Putamen (tissue), 1 donor: ENCODE data around the gene CRPPA.

ENCODE experiments used
- DNase-seq: peaks from one replicate; pipeline ENCODE4 v3.0.0-alpha.2; 2016; ENCODE audit warnings: low spot score

Gene CRPPA

DNA sequence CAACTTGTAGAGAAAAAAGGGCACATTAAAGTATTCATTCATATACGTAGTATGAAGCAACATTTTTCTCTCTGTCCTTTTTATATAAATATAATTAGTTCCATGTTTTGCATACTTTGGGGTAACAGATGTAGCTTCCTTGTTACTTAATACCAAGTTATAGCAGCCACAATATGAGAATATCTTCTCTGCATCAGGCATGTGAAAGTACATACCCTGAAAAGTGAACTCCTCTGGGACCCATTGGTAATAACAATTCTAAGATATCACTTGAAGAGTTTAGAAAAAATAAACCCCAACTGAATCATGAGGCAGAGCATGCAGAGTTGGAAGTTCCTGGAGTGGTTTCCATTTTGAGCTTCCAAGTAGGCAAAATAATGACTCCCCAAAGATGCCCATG lies 2.4 kb upstream of the CRPPA start:
- DNase-seq, result no peak

DNA sequence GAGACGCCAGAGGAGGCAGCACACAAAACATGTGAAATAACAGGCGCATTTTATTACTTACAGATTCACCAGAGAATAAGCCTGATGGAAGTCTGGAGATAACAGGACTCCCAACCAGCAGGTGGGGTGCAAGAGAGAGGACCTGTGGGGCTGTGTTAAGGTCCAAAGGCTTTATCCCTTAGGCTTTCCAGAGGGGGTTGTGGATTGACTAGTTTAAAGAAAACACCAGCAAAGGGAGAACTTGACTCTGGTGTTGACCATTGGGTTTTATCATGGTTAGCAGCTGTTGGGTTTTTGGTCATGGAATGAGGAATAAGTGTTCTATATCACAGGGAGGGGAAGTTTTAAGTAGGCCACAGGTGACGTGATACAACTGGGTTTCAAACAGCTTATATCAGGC lies 1.6 kb upstream of the CRPPA start:
- no peak for DNase-seq

DNA sequence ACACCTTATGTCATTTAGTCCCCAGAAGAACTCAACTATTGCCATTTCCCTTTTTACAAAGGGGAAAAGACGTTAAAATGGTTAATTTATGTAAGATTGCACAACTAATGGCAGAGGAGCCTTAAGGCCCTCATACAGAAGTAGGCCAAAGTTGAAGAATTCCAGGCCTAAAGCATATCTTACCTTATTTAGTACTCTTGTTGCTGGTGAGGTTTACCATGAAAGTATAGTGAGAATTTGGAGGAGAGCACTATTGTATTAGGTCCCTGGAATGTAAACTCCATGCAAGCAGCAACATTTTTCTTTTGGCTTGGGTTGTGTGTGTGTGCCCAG lies 731 bp upstream of the CRPPA start:
- DNase-seq, result no peak

DNA sequence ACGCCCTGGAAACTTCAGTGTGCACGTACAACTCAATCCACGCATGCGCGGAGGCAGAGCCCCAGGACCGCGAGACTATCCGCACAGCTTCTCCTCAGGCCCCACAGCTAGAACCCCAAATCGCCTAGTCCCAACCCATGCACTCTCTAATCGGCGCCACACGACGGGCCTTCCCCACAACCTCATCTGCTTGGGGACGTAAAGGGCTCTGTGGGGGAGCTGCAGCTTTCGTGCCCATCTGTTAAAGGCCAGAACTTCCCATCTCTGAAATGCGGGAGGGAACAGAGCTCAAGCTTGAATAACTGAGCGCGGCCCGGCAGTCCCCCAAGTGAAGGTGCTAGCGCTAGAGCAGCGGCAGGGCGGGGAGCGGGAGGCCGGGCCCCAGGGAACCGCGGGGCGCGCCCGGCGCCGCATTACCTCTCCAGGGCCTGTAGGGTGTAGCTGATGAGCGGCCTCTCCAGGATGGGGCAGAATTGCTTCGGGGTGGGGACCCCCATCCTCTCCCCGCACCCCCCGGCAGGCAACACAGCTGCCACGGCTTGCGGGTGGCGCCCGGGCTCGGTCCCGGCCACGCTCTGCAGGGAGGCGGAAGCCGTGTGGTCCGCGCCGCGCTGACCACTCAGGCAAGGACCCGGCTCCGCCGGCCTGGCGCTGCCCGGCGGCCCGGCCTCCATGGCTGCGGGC lies 547 bp downstream of the CRPPA start:
- peak; percentile 91 for DNase-seq

DNA sequence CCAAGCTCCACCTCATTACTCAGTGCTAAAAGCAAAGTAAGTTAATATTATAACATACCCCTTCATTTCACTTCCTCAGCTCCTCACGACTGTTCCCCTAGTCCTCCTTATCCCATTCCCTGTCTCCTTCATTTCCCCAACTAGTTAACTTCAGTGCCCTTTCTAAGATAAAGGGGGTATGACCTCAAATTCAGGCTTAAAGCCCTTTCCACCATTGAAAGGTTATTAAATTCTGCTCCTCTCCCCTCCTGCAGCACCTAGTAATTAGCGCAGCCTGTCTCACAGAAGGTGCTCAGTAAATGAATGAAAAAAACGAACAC lies 1.0 kb downstream of the CRPPA start:
- no peak for DNase-seq

DNA sequence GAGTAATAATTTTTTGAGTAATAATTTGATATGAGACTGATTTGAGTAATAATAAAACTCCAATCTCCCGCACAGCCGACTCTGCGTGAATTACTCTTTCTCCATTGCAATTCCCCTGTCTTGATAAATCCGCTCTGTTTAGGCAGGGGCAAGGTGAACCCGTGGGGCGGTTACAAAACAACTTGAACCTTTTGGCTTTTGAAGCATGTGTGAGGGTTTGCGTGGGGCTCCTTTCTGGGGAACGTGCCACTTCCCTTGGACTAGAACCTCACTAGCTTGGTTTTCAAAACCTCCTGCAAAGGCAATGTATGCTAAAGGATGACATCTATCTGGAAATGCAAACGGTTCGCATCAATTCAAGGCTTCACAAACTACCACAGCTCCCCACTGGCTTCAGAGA lies 1.5 kb downstream of the CRPPA start:
- no peak for DNase-seq

DNA sequence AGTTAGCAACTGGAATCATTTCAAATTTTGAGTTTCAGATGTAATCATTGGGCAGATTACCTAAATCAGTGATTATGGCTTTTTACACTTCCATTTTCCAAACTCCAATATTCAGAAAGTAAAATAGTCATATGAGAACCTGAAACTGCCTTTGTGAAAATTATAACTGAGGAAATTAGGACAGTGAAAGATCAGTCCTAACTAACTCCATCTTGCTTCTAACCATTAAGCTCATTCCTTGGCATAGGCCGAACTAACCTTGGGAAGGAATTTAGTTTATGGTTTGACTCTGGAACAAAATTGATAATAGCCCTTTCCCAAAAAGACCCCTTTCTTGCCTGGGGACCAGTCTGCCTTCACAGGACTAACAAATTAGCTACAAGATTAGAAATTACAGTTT lies 2.2 kb downstream of the CRPPA start:
- no peak for DNase-seq

DNA sequence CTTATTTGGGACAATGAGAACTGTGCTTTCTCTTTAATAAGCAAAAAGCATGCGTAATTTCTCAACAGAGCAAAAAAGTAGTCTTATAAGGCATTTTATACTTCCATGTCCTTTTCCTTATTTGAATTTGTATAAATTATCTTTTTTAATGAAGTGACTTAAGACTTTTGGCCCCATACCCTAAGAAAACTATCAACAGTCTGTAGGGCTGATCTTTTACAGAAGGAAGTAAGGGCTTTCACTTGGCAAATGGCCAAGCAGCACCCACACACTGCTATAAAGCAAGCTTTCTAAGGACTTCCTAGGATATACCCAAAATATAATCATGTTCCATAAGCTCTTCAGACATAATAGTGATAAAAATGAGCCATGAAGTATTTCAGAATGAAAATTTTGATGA lies 3.4 kb downstream of the CRPPA start:
- DNase-seq, result no peak

DNA sequence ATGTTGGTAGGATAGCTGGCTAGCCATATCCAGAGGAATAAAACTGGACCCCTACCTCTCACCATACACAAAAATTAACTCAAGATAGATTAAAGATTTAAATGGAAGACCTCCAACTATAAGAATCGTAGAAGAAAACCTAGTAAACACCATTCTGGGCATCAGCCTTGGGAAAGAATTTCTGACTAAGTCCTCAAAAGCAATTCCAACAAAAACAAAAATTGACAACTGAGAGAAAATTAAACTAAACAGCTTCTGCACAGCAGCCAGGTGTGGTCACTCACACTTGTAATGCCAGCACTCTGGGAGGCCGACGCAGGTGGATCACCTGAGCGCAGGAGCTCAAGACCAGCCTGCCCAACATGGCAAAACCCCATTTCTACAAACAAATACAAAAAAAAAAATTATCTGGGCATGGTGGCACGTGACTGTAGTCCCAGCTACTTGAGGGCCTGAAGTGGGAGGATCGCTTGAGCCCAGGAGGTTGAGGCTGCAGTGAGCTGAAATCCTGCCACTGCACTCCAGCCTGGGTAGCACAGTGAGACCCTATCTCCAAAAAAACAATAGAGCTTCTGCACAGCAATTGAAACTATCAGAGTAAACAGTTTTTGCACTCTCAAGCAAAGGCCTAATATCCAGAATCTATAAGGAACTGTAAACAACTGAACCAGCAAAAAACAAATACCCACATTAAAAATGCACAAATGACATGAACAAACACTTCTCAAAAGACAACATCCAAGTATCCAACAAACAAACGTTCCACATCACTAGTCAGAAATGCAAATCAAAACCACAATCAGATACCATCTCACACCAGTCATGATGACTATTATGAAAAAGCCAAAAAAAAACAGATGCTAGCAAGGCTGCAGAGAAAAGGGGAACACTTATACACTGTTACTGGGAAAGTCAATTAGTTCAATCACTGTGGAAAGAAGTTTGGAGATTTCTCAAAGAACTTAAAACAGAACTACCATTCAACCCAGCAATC lies 4.8 kb downstream of the CRPPA start:
- DNase-seq, result no peak

DNA sequence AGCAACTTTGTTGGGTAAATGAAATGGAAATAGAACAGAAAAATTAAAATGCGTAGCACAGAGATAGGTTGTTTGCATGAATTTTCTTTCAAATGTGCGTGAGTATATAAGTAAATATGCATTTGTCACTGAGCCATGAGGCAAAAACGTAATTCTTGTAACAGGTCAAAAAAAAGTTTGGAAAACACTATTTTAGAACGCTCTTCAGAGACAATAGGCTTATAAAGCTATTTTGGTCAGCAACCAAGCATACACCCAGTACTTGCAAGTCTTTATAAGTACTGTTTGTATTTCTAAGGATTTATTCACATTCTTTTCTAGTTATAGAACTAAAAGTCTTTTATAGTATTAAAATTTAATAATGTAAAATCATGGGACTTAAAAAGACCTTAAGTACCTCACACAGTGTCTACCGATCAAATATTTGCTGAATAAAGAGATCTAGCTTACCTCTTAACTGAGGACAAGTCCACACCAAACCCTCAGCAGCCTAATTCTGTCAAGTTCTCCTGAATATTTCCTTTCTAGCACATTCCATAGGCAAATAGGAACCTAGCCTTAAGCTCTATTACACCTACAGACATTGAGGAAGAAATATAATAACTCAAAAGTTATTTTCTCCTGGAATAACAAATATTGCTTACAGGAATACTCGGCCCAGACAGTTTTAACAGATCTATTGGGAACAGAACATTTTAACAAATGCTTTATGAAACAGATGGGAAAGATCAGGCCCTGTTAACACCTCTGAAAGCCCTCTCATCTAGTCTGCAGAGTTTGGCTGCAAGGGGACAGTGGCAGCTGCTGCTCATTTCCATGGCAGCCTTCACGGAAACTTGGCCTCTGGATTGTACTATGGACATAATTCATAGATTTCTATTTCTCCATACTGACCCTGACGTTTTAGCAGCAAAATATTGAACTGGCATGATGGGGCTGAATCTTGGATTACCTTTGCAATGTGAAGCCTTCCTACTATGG lies 8.8 kb downstream of the CRPPA start:
- DNase-seq, result no peak

DNA sequence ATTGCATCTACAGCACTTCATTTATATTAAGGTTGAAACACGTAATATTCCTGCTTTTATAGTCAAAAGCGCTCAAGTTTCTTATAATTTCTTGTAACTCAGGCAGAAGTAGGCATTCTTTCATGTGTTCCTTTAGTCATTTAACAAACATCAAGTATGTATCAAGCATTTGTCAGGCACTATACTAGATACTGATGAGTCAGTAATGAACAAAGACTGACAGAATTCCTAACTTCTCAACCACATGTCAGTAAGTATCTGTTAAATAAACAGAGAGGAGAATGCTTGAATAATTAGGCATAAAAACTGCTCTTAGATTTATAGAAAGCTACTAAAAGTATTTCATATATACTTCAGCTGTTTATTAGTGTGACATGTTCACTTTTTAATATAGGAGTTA lies 9.9 kb downstream of the CRPPA start:
- no peak for DNase-seq

DNA sequence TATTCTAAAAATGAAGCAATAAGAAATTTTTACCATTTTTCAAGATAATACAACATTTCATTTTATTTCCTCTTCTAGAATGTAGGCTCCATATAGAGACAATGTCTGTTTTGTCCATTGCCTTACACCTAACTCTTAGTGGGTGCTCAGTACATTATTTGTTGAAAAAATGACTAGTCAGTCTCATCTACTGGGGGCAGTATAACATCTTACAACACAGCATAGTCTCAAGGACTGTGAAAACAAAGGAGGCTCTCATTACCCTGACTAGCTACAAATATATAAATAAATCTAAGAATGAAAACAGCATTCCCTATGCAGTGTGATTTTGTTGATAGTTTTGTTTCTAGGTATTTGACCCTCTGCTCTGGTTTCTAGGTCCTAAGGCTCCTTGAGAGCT lies 11.6 kb downstream of the CRPPA start:
- DNase-seq, result peak; percentile 45

DNA sequence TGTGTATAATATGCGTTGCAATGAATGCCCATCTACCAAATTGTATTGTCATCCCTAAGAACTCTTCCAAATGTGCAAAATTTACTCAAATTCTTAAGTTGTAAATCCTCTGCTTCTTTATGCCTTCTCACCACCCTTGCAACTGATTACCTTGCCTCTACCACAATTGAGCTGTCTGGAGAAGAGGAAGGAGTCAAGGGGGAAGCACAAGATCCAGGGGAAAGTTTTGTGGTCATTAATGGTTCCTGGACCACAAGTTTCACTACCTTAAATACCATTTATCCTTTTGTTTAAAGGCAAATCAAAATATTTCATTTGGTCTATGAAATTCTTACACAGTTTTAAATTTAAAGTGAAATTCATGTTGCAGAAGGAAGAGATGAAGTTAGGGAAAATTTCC lies 16.7 kb downstream of the CRPPA start:
- no peak for DNase-seq

DNA sequence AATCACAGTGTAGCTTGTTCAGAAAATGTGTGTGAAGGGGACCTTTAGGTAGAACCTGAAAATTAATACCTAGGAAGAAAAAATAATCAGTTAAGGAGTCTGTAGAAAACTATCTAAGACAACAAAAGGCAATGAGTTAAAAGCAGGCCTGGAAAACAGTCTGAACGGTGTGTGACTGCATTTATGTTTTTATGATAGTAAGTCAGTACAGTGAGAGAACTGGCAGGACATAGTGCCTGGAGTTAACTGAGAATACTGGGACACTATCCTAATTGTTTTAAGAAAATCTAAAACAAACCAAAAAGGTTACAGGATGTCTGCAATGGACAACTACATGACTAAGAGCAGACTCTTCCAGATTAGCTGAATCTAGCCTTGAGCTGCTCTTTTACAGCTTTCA lies 17.9 kb downstream of the CRPPA start:
- no peak for DNase-seq

DNA sequence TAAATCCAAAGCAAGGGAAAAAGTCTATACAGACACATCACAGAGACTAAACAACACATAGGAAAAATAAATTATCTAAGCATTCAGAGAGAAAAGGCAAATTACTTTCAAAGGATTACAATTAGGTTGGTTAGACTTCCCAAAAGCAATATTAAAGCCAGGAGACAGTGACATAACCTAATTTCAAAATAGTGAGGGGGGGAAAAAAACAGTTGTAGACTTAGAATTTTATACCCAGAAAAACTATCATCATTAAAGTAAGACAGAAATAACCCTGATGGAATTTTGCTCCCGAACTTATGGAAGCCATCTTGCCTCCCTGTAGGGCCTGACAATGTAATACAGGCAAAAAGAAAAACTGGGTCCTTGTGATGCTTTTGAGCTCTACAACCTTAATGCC lies 18.4 kb downstream of the CRPPA start:
- DNase-seq, result no peak

DNA sequence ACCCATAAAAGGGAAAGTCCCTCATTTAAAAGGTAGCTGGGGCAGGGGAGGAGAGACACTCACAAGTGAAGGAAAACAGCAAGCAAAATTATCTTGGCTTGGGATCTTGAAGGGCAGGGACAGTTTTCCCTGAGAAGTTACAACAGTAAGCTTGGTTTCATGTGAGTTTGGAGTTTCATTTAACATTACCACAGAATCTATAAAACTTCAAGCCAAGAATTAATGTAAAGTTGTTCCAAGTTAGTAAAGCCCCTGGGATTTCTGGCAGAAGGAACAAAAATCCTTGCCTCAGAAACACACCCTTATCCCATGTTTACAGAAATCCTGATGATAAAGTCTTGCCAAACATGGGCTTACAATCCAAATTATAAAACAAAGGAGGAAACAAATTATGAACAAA lies 19.2 kb downstream of the CRPPA start:
- no peak for DNase-seq

DNA sequence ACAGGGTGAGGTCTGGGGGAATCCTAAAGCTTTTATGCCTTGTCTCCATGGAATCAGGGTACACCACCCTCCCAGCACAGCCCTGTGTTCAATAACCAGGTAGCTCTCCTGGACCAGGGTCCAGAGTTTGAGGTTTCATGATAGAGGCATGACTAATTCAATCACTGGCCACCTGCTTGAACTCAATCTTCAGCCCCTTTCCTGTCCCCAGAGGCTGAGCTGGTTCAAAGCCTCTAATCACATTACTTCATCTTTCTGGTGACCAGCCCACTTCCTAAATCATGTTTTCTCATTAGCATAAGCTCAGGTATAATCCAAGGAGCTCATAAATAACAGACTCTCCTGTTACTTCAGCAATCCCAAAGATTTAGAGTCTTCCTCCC lies 20.5 kb downstream of the CRPPA start:
- DNase-seq, result no peak

DNA sequence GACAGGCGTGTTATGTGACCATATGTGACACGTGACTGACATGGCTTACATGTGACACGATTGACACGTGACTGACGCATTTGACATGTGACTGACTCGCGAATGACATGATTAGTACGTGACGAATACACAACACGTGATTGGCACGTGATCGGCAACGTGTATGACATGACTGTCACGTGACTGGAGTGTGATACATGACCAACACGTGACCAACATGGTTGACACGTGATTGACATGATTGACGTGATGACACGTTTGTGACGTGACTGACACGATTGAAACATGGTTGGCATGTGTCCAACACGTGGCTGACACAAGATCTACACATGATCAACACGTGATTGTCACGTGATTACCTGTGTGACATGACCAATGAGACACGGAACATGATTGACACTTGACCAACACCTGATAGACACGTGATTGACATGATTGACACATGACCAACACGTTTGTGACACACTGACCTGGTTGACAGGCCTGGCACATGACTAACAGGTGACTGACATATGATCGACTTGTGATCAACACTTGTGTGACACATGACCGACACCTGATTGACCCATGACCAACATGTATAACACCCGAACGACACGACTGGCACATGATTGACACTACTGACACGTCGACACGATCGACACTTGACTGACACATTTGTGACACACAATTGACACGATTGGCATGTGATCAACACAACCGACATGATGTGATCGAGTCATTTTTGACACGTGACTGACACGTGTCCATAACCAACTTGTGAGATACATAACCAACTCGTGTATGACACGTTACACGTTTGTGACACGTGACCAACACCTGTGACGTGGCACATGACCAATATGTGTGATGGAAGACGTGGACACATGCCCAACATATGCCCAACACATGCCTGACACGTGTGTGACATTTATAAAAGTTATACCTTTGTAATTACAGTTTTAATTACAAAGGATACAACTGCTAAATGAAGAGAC lies 21.1 kb downstream of the CRPPA start:
- no peak for DNase-seq

DNA sequence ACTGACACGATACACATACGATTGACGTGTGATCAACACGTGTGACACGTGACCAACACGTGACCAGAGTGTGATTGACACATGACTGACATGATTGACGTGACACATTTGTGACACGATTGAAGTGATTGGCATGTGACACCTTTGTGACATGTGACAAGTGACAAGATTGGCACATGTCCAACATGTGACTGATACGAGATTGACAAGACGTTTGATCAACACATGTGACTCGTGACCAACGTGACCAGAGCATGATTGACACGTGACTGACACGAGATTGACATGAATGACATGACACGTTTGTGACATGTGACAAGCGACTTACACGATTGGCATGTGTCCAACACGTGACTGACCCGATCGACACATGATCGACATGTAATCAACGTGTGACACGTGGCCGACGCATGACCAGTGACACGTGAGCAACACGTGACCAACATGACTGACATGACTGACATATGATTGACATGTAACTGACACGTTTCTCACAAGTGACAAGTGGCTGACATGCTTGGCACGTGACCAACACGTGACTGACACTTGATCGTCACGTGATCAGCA lies 22.0 kb downstream of the CRPPA start:
- DNase-seq, result no peak

DNA sequence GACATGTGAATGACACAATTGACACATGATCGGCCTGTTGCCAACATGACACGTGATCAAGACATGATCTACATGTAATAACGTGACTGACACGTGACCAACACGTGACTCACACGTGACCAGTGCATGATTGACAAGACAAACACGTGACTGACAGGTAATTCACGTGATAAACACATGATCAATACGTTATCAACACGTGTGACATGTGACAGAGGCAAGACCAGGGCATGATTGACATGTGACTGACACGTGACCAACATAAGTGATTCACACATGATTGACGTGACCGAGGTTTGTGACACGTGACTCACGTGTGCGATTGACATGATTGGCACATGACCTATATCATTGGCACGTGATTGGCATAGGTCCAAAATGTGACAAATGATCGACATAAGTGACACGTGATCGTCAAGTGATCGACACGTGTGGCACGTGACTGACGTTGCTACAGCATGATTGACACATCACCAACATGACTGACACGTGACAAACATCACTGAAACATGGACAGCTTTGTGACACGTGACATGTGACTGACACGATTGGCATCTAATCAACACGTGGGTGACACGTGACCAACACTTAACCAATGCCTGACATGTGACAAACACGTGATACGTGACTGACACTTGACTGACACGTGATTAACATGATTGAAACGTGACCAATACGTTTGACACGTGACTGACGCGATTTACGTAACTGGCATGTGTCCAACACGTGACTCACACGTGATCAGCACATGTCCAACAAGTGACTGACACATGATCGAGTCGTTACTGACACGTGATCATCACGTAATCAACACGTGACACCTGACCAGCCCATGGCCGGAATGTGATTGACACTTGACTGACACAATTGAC lies 23.0 kb downstream of the CRPPA start:
- no peak for DNase-seq
